Limb (tissue), 2 donors: ENCODE results near the gene RASGRP3.

ENCODE experiments used
- DNase-seq, 2 donors: peaks; one replicate each; pipeline ENCODE4 v3.0.0-alpha.2; 2016; ENCODE audit errors: extremely low spot score in 2 of 2

RASGRP3 gene

DNA sequence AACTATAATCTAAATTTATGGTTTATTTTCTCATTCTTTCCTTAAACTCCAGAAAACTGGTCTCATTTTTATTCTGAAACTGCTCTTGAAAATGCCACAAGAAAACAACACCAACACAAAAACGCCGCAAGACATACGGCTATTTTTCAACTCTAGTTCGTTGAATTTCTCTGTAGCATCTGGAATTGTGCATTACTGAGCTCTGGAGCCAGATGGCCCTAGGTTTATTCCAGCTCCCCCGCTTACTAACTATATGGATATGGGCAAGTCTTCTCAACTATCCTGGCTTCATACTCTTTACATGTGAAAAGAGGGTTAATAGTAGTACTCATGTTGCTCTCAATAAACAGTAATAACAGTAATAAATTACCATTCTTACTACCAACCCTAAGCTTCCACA lies 102.8 kb downstream of the RASGRP3 start:
- DNase-seq: no peak

DNA sequence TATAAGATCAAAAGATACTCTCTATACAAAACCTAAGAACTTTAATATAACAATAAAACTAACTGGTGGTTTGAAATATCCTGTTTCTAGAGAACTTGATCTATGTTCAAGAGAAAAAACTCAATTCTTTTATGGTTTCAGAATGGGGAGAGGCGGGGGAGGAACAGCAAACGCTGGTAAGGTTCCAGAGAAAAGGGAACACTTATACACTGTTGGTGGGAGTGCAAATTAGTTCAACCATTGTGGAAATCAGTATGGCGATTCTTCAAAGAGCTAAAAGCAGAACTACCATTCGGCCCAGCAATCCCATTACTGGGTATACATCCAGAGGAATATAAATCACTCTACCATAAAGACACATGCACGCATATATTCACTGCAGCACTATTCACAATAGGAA lies 105.4 kb downstream of the RASGRP3 start:
- DNase-seq: no peak

DNA sequence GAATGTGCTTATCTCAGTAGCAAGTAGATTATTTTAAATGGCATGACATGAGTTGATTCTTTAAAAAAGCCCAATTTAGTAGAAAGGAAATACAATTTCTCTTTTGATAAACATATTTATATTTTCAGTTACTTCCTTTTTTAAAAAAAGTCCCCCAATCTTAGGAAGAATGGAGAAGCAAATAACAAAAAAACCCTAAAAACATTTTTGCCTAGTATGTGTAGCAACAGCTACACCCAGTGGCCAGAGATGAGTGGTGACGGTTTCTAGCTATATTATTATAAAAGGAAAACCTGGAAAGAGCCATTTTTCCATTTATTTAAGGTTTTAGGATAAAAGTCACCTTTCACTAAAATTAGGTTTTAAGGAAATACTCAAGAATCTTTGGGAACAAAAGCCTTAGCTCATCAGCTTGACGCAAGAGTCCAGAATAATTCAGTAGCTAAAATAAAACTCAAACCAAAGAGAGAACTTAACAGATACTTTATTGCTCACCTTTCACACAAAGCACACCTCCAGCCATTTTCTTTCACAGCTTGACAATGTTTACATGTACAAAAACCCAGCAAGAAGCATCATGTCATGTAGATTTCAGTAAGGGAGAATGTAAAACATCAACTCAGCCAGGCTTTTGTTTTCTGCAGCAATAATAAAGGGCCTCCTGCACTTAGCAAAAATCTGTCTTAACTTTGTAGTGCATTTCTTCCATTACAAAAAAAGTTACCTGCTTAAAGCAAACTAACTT lies 106.9 kb downstream of the RASGRP3 start:
- peak in 1 of 2 donors; percentile 81 for DNase-seq

DNA sequence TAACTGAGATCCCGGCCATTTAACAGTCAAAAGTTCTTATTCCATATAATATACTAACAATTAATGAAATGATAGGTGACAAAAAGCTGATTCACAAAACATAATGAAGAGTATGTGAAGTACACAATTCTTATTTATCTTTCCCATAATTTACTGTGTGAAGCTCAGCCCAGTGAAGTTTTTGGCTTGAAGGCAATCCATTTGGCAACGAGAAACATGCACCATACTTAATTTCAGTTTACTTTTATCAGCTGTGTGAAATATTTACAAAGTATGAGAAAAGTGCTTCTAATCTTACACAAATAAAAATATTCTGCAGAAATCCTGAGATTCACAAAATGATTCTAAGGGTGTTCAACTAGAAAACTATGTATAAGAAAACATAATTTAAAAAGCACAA lies 110.3 kb downstream of the RASGRP3 start:
- no peak for DNase-seq

DNA sequence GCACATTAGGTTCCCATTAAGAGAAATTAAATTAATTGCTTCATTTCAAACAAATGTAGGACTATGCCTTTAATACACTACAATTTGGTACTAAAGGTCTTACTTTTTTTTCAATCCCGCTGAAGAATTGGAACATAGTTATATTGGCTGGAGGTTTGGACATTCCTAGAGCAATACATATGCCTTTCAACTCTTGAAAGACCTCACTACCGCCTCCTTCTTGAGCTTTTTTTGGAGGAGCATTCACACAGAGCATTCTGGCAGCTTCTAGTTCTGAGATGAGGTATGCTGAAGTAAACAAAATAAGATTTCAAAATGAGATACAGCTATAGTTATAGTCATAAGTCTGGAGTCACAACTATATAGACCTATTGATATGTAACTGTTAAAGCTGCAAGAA lies 111.8 kb downstream of the RASGRP3 start:
- DNase-seq: peak in 1 of 2 donors; percentile 42

DNA sequence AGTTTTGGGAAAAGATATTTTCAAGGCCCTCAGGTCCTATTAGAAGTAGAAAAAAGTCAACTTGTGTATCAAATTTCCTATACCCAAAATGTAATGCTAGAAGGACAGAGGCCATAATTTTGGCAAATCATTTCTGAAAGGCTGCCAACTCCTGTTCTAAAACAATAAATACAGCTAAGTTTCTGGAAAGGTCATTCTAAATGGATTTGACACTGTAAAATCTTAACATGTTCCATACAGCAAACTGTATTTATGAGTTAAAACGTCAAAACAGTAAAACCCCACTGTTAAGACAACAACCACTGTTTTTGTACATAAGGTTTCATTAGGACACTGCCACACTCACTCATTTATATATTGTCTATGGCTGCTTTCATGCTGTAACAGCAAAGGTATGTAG lies 113.0 kb downstream of the RASGRP3 start:
- peak in 1 of 2 donors; percentile 25 for DNase-seq

DNA sequence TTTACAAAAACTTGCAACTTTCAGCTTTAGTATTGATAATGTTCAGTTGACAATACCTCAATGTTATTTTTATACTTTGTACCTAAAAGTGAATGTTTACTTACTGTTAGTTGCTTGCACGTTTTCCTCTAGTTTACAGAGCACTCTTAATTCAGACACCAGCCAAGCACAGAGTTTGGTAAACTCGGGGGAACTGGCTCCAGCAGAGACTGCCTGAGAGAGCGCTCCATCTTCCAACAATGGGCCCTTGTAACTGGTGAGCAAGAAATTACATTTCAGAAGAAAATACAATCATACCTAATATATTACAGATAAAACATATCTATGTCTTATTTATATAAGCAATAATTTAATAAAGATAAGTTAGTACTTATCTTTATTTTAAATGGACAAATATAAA lies 118.9 kb downstream of the RASGRP3 start:
- no peak for DNase-seq

DNA sequence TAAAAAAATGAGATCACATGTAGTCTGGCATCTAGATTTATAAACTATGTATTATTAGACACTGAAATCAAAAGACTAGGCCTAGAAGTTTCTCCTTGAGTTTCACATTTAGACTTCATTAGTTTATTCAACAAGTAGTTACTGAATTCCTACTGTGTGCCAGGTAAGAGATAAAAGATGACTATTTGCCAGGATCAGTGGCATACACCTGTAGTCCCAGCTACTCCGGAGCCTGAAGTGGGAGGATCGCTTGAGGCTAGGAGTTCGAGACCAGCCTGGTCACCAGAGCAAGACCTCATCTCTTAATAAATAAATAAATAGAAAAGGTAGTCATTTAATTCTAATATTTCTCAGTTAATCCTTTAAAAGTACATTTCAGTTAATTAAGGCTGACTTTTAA lies 120.6 kb downstream of the RASGRP3 start:
- DNase-seq: no peak

DNA sequence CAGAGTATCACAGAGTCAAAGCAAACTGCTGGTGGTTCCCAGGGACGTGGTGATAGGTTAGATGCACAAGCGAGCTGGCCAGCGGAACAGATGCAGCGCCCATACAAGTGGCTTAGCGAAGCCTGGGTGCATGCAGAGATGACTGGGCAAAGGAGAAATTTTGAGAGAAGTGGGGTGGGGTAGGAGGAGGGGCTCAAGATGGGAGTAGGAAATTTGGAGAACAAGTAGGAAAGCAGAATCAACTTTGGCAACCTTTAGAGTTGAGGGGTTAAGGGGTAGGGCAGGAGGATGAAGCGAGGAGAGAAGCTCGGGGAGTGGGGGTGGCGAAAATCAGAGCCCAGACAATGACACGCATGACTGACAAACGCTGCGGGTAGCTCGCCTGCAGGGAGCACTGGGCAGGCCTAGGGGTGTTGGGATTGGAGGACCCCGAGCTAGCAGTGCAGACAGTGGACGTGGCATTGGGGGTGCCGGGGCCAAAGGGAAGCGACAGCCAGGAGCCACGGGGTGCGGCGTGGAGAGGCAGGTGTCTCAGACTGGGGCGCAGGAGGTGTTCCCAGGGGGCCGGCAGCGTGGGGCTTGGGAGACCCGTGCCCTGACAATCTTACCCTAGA lies 122.2 kb downstream of the RASGRP3 start:
- DNase-seq: peak; percentile 24 to 50

DNA sequence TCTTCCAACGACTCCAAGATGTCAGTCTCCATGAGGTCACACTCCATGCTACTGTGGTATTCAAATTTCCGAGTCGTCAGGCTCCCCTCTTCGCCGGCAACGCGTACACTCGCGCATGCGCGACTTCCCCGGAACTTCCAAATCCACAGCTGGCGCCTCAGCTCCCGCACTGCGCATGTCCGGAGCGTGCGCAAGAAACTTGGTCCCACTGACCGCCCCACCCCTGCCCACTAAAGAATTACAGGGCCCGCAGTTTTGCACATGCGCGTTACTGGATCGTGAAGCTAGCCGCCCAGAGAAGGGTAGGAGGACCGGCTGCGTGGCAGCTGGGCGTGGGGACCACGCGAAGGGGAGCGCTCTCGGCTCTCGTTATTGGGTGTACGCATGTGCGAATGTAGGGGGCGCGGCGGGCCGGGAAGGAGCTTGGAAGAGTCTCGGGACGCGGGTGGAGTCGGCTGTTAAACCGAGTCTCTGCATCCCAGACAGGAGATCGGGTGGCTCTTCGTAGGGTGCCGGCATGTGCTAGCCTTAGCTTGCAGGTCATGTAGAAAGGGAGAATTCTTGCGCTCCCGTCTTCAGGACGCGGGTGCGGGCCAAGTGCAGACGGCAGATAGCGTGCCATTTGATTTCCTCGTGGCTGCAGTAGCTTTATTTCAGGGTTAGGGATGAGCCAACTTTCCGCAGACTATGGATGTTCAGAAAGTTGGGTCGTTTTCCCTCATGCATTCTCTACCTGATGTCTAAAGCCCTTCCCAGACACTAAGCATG lies 122.9 kb downstream of the RASGRP3 start, which contains the start of gene FAM98A:
TSS of gene FAM98A (minus strand) at position 125 of the 768 bp plus-strand sequence. CDS start at position 47, 78 bp downstream.
- peak; percentile 99 for DNase-seq

DNA sequence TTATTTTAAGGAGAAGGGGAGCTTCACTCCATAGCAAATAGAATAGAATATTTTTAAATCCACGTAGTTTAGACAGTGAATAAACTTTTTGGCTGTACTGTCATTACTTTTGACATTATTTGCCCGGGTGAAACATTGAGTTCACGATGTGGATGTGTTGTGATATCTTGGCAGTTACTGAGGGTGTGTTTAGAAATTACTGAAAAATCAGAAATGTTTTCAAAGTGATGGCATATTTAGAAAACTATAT lies 123.4 kb downstream of the RASGRP3 start:
- no peak for DNase-seq

DNA sequence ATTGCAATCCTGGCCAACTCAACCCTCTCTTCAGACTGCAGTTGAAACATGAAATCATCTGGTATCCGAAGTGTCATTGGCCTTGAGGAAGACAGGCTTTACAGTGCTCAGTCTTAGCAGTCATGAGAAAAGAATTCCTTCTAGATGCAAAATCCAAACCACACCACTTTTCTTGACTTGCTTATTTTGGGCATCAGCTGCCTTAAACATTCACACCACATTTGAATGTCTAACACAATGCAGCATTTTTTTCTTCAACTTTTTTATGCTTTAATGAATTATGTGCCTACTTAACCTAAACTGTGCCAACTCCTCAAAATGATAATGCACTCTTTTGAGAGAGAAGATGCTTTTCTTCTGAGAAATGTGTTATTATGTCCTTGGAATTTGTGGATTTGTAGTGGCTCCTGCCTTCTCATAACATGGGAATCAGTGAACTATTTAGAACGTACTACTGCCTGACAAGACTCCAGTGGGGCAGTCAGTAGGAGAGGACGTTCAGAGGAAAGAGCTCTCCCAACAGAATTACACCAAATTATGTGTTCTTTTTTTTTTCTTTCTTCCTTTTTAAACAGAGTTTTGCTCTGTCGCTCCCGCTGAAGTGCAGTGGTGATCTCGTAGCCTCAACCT lies 125.9 kb downstream of the RASGRP3 start:
- DNase-seq: no peak

DNA sequence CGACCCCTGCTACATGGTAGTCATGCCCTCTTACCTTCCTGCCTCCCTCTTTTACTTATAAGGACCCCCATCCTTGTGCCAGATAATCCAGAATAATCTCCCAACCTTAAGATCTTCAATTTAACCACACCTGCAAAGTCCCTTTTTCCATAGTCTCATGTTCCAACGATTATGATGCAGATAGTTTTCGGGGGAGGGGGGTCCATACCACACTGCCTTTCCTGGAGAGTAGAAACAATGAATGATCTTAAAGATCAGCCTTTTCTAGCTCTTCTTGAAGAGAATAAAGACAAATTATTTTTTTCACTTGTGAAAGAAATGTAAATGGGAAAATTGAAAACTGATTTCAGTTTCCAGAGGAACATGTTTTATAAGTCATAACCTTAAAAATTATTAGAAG lies 127.0 kb downstream of the RASGRP3 start:
- DNase-seq: no peak

DNA sequence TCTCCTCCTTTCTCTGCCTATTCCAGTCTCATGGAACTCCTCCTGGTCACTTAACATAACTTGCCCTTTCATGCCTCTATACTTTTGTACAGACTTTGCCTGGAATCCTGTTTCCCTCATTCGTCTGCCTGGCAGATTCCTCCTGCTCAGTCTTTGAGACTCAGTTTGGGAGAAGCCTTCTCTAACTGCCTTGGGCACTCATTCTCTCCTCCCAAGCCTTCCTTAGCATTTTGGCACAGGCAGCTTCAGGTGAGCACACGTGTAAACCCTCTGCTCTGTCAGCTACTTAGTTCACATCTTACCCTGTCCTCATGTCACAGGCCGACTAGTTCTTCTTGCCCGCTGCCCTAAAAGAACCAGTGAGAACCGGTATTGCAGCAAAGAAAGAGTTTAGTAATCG lies 128.6 kb downstream of the RASGRP3 start:
- no peak for DNase-seq

DNA sequence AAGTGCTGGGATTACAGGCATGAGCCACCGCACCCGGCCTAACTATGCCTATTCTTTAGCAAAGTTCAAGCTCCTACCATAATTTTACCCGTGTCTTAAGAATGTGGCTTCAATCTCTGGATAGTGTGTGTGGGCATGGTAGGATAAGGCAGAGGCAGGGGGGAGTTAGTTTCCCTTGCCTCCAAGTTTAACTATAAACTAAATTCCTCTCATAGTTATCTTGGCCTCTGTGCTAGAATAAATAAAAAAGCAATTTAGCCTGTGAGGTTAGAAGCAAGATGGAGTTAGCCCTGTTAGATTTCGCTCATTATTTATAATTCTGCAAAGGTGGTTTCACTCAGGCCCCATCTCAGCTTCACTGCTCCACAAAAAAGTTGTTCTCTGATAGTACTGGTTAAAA lies 129.7 kb downstream of the RASGRP3 start:
- DNase-seq: no peak

DNA sequence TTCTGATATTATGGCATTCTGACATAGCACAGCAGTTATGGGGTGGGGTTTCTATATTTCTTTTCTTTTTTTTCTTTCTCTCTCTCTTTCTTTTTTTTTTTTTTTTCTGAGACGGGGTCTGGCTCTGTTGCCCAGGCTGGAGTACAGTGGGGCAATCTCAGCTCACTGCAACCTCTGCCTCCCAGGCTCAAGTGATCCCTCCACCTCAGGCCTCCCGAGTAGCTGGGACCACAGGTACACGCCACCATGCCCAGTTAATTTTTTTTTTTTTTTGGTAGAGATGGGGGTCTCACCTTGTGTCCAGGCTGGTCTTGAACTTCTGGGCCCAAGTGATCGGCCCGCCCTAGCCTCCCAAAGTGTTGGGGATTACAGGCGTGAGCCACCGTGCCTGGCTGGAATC lies 130.2 kb downstream of the RASGRP3 start:
- DNase-seq: no peak

DNA sequence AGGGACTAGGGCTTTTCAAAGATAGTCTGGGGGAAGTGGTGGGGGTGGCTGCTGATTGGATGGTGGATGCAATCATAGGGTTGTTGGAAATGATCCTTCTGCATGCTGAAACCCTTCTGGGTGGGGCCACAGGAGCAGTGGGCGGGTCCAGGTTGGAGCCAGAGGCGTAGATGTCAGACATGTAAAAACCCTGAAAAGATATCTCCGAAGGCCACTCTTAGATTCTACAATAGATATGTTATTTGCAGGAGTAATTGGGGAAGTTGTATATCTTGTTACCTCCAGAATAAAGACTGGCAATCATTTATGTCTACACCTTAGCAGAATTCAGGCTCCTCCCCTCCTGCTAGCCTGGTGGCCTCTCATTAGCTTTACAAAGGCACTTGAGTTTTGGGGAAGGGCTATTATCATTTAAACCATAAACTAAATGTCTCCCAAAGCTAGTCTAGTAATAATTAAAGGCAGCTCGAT lies 130.8 kb downstream of the RASGRP3 start:
- DNase-seq: no peak

DNA sequence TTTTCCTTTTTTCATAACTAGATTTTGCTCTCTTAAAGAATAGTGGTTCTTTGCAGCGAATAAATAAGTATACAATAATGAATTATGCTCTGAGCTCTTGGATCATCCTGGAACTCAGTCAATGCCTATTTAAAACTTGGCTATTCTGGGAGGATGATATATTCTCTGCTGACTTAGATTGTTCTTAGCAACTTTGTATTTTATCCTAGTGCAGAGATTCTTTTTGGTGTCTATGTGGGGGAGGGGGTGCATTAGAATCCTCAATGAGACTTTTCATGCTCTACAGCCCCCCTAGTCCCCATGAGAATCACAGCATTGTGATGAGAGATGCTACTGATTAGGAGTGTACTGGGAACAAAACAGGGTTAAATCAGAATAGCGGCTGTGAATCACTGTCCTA lies 131.5 kb downstream of the RASGRP3 start:
- no peak for DNase-seq

DNA sequence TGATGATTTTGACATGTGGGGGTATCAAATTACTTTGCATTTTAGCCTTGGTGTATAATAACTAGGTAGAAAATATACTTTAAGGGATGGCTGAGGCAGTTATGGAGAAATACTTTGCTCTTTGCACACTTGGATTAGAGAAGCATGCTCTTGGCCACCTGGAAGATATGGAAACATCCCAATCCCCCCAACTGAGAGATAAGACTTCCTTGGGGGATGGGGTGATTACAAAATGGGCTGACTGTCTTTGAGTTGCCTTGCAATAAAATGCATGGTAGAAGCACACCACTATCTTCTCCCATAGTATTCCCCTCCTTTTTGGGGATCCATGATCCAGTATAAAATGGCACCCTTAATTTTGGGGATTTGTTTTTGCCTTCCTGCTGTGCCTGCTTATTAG lies 137.7 kb downstream of the RASGRP3 start:
- DNase-seq: no peak
